ENCODE data around the gene FAM131C. TPM values are rescaled to one million over a fixed set of nuclear protein-coding genes. Genes with fewer than 3 reads are reported as not detected.
"Not testable (repeated sequence)": the region's sequence is repeated elsewhere in the genome, so short reads cannot be mapped to it uniquely, and the experiment has no call there.

The FAM131C gene
- total RNA-seq, 1 experiment from 2014 or later: 2.1 TPM

DNA sequence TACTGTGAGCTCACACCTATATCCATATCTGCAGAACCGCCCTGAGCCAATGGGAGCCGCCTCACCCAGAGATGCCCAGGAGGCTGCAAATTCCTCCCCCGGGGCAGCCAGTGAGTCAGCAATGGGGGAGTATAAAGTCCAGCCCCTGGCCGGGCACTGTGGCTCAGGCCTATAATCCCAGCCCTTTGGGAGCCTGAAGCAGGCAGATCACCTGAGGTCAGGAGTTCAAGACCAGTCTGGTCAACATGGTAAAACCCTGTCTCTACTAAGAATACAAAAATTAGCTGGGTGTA, 34.9 kb downstream of the FAM131C start:
- Histone ChIP-seq H3K4me3 (no peak overlapping the region), H3K27me3 (no peaks in the 10 kb centered on the region), H3K9me3 (no peaks in the 10 kb centered on the region), H3K36me3 (no peaks in the 10 kb centered on the region)
- DNase-seq: no peak

DNA sequence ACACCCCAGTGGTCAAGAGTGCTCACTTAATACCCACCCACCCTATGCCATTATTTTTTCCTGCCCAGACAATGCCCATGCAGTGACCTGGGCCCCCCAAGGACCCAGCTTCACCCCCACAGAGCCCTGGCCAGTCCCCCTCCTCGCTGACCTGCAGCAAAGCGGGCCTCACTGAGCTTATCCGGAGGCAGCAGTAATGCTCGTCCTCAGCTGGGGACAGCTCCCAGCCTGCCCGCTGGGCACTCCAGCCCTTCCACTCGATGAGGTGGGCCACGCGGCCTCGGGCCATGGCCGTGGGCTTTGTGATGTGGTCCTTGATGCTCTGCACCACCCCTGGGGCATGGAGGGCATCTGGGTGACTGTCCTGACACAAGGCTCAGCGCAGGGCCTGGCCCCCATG, 37.0 kb downstream of the FAM131C start:
- H3K36me3 ChIP-seq, H3K4me3 ChIP-seq, DNase-seq, H3K27me3 ChIP-seq, H3K9me3 ChIP-seq: not testable (repeated sequence)

DNA sequence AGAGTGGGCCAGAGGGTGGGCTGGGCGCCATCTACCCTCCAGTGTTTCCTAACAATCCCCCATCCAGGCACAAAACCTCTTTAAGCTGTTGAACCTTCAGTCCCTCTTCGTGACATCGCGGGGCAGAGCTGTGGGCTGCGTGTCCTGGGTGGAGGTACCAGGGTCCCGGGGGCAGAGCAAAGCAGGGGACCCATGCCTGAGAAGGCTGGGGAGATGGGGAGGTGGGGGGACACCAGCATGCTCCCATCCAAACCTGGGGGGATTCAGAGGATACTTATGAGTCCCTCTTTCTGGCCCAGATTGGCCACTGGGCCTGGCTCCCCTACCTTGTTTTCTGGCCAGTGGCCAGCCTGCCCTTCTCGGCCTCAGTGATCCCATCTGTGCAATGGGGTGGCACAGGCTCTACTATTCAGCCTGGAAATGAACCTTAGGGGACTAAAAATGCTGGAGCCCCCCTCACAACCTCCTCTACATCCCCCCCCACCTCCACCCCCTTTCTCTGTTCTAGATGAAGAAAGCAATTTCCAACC, 40.3 kb downstream of the FAM131C start:
- H3K9me3 ChIP-seq, H3K36me3 ChIP-seq, H3K4me3 ChIP-seq, DNase-seq, H3K27me3 ChIP-seq: not testable (repeated sequence)

DNA sequence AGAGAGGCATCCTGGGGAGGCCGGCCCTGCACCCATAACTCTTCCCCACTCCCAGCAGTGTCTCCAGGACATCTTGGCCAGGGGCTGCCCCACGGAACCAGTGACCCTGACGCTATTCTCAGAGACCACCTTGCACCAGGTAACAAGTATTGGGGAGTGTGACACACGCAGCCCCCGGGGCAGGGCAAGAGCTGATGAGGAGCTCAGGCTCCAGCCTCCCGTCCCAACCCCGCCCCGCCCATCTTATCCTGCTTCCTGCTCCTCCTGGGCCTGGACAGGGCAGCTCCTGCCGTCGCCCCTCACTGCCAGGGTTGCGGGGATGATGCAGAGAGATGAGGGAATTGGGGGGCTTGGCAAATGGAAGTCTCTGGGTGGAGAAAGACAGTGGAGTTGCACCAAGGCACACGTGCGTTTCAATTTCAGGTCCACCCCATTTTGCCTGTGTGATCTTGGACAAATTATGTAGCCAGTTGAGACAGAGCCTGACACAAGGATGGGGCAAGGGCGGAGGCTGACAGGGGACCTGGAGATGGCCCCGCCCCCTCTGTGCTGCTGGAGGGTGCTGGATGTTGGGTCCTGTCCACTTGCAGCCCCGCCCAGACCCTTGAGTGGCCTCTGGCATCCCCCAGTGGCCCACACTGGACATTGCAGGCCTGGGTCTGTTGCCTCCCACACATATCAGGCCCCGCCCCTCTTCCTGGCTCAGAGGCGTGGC, 40.9 kb downstream of the FAM131C start:
- Histone ChIP-seq H3K4me3 (no peak overlapping the region), H3K27me3 (no peaks in the 10 kb centered on the region), H3K36me3 (no peaks in the 10 kb centered on the region), H3K9me3 (no peaks in the 10 kb centered on the region)
- DNase-seq: peak; percentile 84

DNA sequence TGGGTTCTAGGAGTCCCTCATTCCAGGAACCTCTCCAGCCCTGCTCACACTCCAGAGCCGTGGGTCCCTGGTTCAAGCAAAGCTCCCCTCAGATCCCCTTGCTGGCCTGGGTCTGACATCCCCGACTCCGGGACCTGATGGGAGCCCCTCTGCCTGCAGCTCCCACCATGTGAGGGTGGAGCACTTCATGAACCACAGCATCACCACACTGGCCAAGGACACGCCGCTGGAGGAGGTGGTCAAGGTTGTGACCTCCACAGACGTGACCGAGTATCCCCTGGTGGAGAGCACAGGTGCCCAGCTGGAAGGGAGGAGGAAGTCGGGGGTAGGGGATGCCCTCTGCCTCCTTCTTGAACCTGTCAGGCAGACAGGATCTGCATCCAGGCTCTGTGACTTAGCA, 41.9 kb downstream of the FAM131C start:
- H3K4me3 ChIP-seq: no peak overlapping the region
- H3K9me3 ChIP-seq: no peaks in the 10 kb centered on the region
- no peaks in the 10 kb centered on the region for H3K27me3 ChIP-seq
- no peaks in the 10 kb centered on the region for H3K36me3 ChIP-seq
- DNase-seq: no peak

DNA sequence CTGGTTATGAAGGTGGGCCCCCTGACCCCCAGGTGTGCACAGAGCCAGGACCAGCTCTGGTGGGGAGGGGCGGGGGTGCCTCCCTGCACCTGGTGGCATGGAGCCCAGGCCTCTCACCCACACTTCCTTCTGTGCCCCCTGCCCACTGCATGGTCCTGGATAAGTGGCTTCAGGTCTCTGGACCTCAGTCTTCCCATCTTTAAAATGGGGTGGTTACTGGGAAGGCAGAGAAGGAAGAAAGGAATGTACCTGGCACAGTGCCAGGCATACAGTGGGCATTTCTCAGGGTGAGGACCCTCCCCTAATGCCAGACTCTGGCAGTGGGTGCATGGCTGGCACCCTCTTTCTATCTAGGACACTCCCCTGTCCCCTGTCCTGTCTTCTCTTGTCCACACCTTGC, 44.2 kb downstream of the FAM131C start:
- DNase-seq: no peak
- Histone ChIP-seq H3K36me3 (no peaks in the 10 kb centered on the region), H3K9me3 (no peaks in the 10 kb centered on the region), H3K4me3 (no peak overlapping the region), H3K27me3 (no peaks in the 10 kb centered on the region)

DNA sequence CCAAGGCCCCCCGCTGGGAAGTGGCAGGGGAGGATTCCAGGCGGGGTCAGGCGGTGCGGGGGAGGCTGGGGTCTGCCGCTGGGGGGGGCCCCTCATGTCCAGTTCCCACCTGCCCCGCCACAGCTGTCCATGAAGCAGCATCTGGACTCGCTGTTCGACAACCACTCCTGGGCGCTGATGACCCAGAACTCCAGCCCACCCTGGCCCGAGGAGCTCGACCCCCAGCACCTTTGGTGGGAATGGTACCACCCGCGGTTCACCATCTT, 44.5 kb downstream of the FAM131C start:
- H3K36me3 ChIP-seq, DNase-seq, H3K4me3 ChIP-seq, H3K9me3 ChIP-seq, H3K27me3 ChIP-seq: not testable (repeated sequence)

DNA sequence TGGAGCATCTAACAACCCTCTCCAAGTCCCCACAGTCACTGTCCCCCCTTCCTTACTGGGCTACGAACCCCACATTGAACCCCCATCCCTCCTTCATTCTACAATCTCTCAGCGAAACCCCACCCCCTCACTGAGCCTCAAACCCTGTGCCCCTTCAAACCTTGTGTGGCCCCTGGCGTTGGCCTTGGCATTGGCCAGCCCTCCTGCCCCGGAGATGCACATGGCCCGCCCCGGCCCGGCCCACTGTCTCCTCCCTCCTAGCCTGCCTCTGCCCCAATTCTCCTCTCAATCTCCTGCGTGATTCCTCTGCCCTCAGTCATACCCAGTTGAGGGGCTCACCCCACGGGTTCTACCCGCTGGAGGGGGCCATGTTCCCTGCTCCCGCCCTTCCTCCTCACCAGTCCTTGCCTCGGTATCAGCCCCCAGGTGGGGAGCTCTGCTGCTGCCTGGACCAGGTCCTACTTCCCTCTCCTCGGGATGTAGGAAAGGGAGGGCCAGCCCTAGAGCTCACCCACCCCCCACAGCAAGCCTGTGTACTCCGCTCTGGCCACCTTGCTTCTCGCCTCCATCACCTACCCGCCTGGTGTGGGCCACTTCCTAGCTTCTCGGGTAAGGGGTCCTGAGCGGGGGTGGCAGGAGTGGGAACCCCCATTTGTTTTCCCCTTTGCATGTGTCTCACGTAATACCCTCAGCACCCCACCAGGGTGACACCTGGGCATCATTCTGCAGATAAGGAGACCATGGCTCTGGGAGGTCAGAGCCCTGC, 45.0 kb downstream of the FAM131C start:
- H3K4me3 ChIP-seq: no peak overlapping the region
- DNase-seq: no peak
- no peaks in the 10 kb centered on the region for H3K9me3 ChIP-seq
- no peaks in the 10 kb centered on the region for H3K27me3 ChIP-seq
- no peaks in the 10 kb centered on the region for H3K36me3 ChIP-seq

DNA sequence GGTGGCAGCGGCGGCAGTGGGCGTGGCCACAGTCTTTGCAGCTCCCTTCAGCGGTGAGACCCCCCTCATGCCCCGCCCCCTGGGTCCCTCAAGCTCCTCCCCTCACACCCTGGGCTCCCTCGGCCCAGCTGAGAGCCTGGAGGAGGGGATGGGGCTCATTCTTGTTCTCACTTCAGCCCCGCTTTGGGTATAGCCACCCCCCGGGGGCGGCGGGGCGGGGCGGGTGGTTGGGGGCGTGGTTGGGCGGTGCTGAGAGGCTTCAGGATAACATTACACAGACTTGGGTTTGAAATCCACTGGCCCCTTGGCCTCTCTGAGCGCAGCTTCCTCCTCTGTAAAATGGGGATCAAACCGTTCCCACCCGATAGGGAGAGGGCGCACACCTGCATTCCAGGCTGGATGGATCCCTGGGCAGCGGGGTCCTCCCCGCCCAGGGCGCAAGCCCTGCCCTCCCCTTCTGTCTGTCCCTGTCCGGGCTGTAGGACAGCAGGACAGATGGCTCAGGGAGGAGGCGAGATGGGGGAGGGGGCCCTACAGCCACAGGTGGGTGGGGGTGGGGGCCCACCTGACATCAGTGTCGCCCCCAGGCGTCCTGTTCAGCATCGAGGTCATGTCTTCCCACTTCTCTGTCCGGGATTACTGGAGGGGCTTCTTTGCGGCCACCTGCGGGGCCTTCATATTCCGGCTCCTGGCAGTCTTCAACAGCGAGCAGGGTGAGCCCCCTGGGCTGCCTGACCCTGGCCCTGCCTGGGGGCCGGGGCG, 46.5 kb downstream of the FAM131C start:
- DNase-seq: no peak
- Histone ChIP-seq H3K4me3 (no peak overlapping the region), H3K9me3 (no peaks in the 10 kb centered on the region), H3K36me3 (no peaks in the 10 kb centered on the region), H3K27me3 (no peaks in the 10 kb centered on the region)

DNA sequence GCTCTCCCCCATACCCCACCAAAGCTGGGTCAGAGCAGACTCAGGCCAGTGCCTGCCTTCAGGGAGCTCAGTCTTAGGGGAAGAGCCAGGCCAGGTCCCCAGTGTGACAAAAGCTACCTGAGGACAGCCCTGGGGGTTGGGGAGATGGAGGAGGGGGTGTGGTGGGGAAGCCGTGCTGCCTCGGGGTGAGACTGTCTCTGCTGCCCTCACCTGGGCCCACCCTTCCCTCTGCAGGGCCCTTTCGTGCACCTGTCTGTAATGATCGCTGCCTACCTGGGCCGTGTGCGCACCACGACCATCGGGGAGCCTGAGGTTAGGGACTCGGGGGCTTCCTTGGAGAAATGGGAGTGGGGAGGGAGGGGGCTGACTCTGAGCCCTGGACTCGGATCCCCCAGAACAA, 47.1 kb downstream of the FAM131C start:
- DNase-seq, H3K4me3 ChIP-seq, H3K36me3 ChIP-seq, H3K27me3 ChIP-seq, H3K9me3 ChIP-seq: not testable (repeated sequence)

DNA sequence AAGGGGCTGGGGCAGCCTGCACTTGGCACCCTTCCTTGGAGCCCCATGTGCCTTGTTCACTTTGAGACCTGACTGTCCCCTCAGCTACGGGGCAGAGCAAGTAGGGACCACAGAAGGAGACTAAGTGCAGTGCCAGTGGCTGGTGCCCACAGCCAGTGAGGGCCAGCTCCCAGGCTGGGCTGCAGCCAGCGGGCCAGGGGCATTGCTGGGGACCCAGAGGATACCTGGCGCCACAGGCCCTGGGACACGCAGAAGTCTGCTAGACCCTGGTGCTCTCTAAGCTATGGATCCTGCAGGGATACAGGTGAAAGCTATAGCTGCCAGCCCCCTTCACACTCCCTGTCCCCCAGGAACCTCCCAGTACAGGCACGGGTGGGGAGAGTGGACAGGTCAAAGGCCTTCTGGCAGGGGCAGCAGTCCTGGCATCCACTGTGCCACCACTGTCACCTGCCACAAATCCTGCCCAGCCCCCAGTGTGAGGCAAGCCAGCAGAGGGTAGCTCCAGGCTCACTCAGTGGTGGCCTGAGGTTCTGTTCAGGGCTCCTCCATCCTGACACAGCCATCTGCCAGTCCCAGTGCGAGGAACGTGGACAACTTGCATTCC, 50.3 kb downstream of the FAM131C start:
- Histone ChIP-seq H3K36me3 (no peaks in the 10 kb centered on the region), H3K4me3 (no peak overlapping the region), H3K9me3 (no peaks in the 10 kb centered on the region), H3K27me3 (no peaks in the 10 kb centered on the region)
- no peak for DNase-seq

DNA sequence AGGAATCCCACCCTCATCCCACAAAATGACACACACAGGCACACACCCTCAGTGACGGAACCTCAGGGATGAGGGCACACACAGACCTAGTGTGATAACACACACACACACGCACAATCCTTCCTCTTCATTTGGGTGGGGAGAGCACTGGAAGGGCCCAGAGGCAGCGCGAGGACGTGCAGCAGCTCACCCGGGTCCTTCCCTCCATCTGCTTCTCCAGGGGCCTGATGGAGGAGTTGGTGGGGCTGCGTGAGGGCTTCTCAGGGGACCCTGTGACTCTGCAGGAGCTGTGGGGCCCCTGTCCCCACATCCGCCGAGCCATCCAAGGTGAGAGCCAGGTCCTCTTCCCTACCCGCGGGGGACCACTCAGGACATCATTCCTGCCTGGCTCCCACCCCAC, 51.1 kb downstream of the FAM131C start:
- Histone ChIP-seq H3K9me3 (no peaks in the 10 kb centered on the region), H3K27me3 (no peaks in the 10 kb centered on the region), H3K4me3 (no peak overlapping the region), H3K36me3 (no peaks in the 10 kb centered on the region)
- no peak for DNase-seq

DNA sequence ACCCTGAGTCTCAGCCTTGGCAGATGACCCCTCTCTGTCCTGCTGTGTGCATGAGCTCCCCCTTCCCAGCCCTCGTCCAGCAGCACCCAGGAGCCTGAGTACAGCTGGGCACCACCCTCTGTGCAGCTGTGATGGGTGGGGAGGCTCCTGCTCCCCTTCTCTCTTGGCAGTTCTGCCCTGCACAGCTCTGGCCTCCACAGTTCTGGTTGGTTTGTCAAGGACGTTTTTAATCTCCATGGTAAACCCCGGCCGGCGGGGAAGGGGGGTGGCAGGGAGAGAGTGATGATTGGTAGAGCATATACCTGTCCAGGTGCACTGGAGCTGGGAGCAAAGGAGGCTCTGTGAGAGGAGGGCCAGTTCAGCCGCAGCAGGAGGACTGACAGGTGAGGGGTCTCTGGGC, 51.8 kb downstream of the FAM131C start, which contains the start of gene CLCNKA:
CLCNKA (plus strand) TSS at position 356 of the 400 bp plus-strand sequence. CDS start 584 bp downstream, outside the sequence.
- Histone ChIP-seq H3K4me3 (no peak within 1 kb of the TSS), H3K9me3 (no peaks in the 10 kb centered on the region), H3K36me3 (no peaks in the 10 kb centered on the region), H3K27me3 (no peaks in the 10 kb centered on the region)
- no peak for DNase-seq

DNA sequence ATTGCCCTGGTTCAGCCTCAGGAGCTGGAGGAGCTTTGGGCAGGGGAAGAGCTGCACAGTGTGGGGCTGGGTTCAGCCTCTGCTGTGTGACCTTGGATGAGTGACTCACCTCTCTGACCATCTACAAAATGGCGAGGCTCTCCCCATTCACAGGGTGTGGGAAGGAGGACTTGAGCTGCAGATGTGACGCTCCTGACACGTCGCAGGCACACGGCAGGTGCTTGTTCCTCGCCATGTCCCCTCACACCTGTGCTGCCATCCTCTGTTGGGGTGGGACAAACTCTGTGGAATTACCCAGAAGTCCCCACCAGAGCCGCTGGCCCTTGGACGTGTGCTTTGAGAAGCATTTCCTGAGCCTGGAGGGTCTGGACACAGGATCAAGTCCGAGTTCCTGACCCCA, 52.6 kb downstream of the FAM131C start:
- DNase-seq, H3K4me3 ChIP-seq, H3K36me3 ChIP-seq, H3K9me3 ChIP-seq, H3K27me3 ChIP-seq: not testable (repeated sequence)

DNA sequence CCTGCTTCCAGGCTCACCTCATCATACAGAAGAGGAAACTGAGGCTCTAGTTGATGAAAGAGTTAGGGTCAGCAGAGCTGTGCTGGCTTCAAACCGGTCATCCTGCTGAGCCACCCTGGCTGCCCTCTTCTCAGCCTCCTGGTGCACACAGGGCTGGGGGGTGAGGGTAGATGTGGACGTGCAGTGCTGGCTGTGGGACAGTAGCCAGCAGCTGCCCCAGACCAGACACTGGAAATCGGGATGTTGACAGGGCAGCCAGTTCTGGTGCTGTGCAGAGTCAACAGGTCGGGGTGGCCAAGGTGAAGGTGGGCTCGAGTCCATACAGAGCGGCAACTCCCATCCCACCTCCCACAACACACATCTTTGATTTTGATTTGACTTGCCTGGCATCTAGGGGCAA, 53.1 kb downstream of the FAM131C start:
- no peaks in the 10 kb centered on the region for H3K27me3 ChIP-seq
- no peaks in the 10 kb centered on the region for H3K9me3 ChIP-seq
- DNase-seq: no peak
- no peaks in the 10 kb centered on the region for H3K36me3 ChIP-seq
- no peak overlapping the region for H3K4me3 ChIP-seq

DNA sequence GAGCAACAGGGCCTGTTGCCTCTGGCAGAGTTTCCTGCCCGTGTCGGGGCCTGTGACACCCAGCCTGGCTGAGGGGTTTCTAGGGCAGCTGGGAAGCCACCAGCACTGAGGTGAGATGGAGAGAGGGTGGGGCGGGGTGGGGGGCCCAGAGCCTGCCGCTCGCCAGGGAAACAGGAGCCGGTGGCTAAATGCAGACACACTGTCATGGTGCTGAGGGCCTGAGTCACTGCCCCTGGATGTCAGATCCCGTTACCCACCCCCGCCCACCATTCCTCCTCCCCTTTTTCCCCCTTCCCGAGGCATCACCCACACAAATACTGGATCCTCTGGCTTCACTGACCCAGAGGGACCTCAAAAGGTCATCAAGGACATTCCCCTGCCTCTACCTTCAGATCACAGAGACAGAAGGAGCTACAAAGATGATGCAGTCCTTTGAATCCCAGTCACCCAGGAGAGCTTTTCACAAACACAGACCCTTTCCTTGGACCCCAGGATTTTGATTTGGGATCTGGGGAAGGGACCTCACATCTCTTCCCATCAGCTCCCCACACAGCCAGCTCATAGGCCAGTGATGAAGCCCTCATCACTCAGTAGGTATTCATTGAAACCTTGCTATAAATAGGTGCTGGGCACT, 53.7 kb downstream of the FAM131C start:
- no peaks in the 10 kb centered on the region for H3K27me3 ChIP-seq
- no peak for DNase-seq
- no peaks in the 10 kb centered on the region for H3K9me3 ChIP-seq
- H3K4me3 ChIP-seq: no peak overlapping the region
- H3K36me3 ChIP-seq: no peaks in the 10 kb centered on the region

Data from MG63 (cell line).